CD4-positive, alpha-beta T cell (primary cell): ENCODE results near the gene NDUFA8. TPM values are rescaled to one million over a fixed set of nuclear protein-coding genes. Genes with fewer than 3 reads are reported as not detected.

Experiments
- ATAC-seq: fragments of 200-7000 bp; cut with Tn5 transposase; one replicate; pipeline ENCODE4 v1.10.0; 2022; ENCODE audit warnings: mild to moderate bottlenecking; ENCODE audit not compliant: poor library complexity
- CTCF ChIA-PET: fragments of 350-600 bp; sonication (Branson Sonifier 250); formaldehyde crosslinking; loops from one replicate; lab custom pipeline; 2021; ENCODE audit warnings: antibody characterized with exemption, inconsistent platforms; lab: Charles Lee
- POLR2A ChIA-PET: fragments of 350-600 bp; sonication (Branson Sonifier 250); formaldehyde crosslinking; loops from one replicate; lab custom pipeline; 2021; ENCODE audit warnings: antibody characterized with exemption, inconsistent platforms; lab: Charles Lee
- DNase-seq, 14 experiments: peaks; one replicate each; pipeline ENCODE4 v3.0.0-alpha.2; 2013 to 2020; ENCODE audit warnings: mixed read lengths in 2 of 14
- H3K27ac ChIP-seq, 2 donors: one replicate each; pipeline versions ENCODE4 v1.5.1 to v1.7.0; 2013; ENCODE audit warnings: low read length in 2 of 2, low read depth in 1 of 2, mild to moderate bottlenecking in 1 of 2
- H3K27me3 ChIP-seq, 2 experiments: 1 replicate in 1 of 2; 2 replicates in 1 of 2; pipeline versions ENCODE4 v1.6.1 to v1.7.0; 2013; ENCODE audit warnings: low read length in 2 of 2, control low read depth in 1 of 2, mild to moderate bottlenecking in 1 of 2, moderate library complexity in 1 of 2; ENCODE audit not compliant: insufficient read depth in 2 of 2, control insufficient read depth in 1 of 2
- H3K36me3 ChIP-seq: one replicate; pipeline ENCODE4 v1.6.1; 2013; ENCODE audit warnings: low read length, control low read depth; ENCODE audit not compliant: insufficient read depth
- H3K4me1 ChIP-seq: one replicate; pipeline ENCODE4 v1.6.1; 2013; ENCODE audit warnings: low read length, control low read depth; ENCODE audit not compliant: insufficient read depth
- H3K4me3 ChIP-seq: one replicate; pipeline ENCODE4 v1.5.1; 2013; ENCODE audit warnings: mild to moderate bottlenecking, low read length, moderate library complexity
- H3K9me3 ChIP-seq, 2 experiments: 1 replicate in 1 of 2; 2 replicates in 1 of 2; pipeline versions ENCODE4 v1.6.1 to v1.7.0; 2013; ENCODE audit warnings: low read length in 2 of 2, mild to moderate bottlenecking in 2 of 2, control low read depth in 1 of 2, moderate library complexity in 1 of 2; ENCODE audit not compliant: control insufficient read depth in 1 of 2, insufficient read depth in 1 of 2
- H3K27ac Mint-ChIP-seq: one replicate; pipeline ENCODE4 v1.8.0; 2020; ENCODE audit warnings: mixed read lengths
- H3K27me3 Mint-ChIP-seq: one replicate; pipeline ENCODE4 v1.8.0; 2021; ENCODE audit warnings: mixed read lengths
- H3K36me3 Mint-ChIP-seq: one replicate; pipeline ENCODE4 v1.8.0; 2021; ENCODE audit warnings: low read depth, mixed read lengths
- H3K4me1 Mint-ChIP-seq: one replicate; pipeline ENCODE4 v1.8.0; 2021; ENCODE audit warnings: low read depth, mixed read lengths
- H3K4me3 Mint-ChIP-seq: one replicate; pipeline ENCODE4 v1.8.0; 2020; ENCODE audit warnings: mild to moderate bottlenecking, mixed read lengths
- H3K9me3 Mint-ChIP-seq: one replicate; pipeline ENCODE4 v1.8.0; 2020; ENCODE audit warnings: mixed read lengths
- CTCF ChIP-seq: fragments of 200-600 bp; IDR thresholded peaks from one replicate; pipeline ENCODE4 v1.8.0; 2022; ENCODE audit warnings: antibody characterized with exemption, mild to moderate bottlenecking
- intact Hi-C, 2 experiments: fragments of 100-400 bp; cut with DNase I in 1 of 2; cut with micrococcal nuclease in 1 of 2; formaldehyde crosslinking; loops; one replicate each; pipeline versions ENCODE4 v1.15.1 to v1.9.0; 2023 to 2025; cut with DNase I, micrococcal nuclease
- total RNA-seq, 174 experiments: library from RNA in 2 of 174; stranded (reverse) in 2 of 174; gene quantifications; one replicate each; pipeline ENCODE4 v1.2.3 and lab custom pipeline; 2021 to 2026

The NDUFA8 gene
- total RNA-seq, 2 experiments from 2014 or later: 4.5 to 5.0 TPM

- DNase-seq: peak in 5 of 14 experiments; percentile 18 to 44 (median 26)
- intact Hi-C loops: no loop called here
- Histone ChIP-seq H3K4me3 (no peak overlapping the region), H3K4me1 (peaks cover 32% of the 10 kb centered on the region), H3K27ac (no peak overlapping the region), H3K36me3 (no peaks in the 10 kb centered on the region), H3K27me3 (peaks cover 18 to 31% of the 10 kb centered on the region in 2 experiments), H3K9me3 (peaks cover 0 to 6% of the 10 kb centered on the region in 2 experiments)
- ChIA-PET POLR2A (no interaction called here), CTCF (interaction anchor here (2.4 kb wide), 1 partner anchor 29 kb away, joined by 6 read pairs; no protein-coding TSS in a partner anchor)
- H3K36me3 Mint-ChIP-seq: no peaks in the 10 kb centered on the region
- peak; percentile 44 for ATAC-seq
- H3K4me3 Mint-ChIP-seq: no peak overlapping the region
- TF ChIP-seq CTCF: no peak
- H3K4me1 Mint-ChIP-seq: peaks cover 16% of the 10 kb centered on the region
- H3K9me3 Mint-ChIP-seq: no peaks in the 10 kb centered on the region
- H3K27ac Mint-ChIP-seq: no peak overlapping the region
- peaks cover 52% of the 10 kb centered on the region for H3K27me3 Mint-ChIP-seq
Measured at GRCh38 chr9:122128007-122128968, 31.3 kb downstream of the NDUFA8 start.

- Mint-ChIP-seq H3K27ac (no peak overlapping the region), H3K4me3 (no peak overlapping the region), H3K4me1 (peaks cover 21% of the 10 kb centered on the region), H3K9me3 (no peaks in the 10 kb centered on the region), H3K27me3 (peaks cover 58% of the 10 kb centered on the region), H3K36me3 (no peaks in the 10 kb centered on the region)
- Histone ChIP-seq H3K4me1 (peaks cover 36% of the 10 kb centered on the region), H3K27me3 (peaks cover 18 to 31% of the 10 kb centered on the region in 2 experiments), H3K27ac (no peak overlapping the region), H3K4me3 (no peak overlapping the region), H3K9me3 (peaks cover 0 to 6% of the 10 kb centered on the region in 2 experiments), H3K36me3 (no peaks in the 10 kb centered on the region)
- no peak for TF ChIP-seq CTCF
- ChIA-PET POLR2A (no interaction called here), CTCF (interaction anchor here (2.4 kb wide), 1 partner anchor 28 kb away, joined by 6 read pairs; no protein-coding TSS in a partner anchor)
- intact Hi-C loops: no loop called here
- ATAC-seq: no peak
- DNase-seq: peak in 1 of 14 experiments; percentile 11
Measured at GRCh38 chr9:122127396-122127798, 32.2 kb downstream of the NDUFA8 start.

GRCh38 chr9:122126331-122127261 lies 33.0 kb downstream of the NDUFA8 start:
- DNase-seq: peak in 1 of 14 experiments; percentile 23
- H3K27ac ChIP-seq: no peak overlapping the region
- peak overlapping the region; percentile 24 for H3K4me3 ChIP-seq
- POLR2A ChIA-PET: interaction anchor here (0.6 kb wide), 1 partner anchor 224 kb away, joined by 3 read pairs; no protein-coding TSS in a partner anchor
- no peak for TF ChIP-seq CTCF
- intact Hi-C loops: no loop called here
- Mint-ChIP-seq H3K4me1 (peaks cover 21% of the 10 kb centered on the region), H3K4me3 (peak overlapping the region; percentile 18), H3K36me3 (no peaks in the 10 kb centered on the region), H3K27ac (no peak overlapping the region), H3K27me3 (peaks cover 58% of the 10 kb centered on the region), H3K9me3 (no peaks in the 10 kb centered on the region)
- H3K4me1 ChIP-seq: peaks cover 36% of the 10 kb centered on the region
- H3K36me3 ChIP-seq: no peaks in the 10 kb centered on the region
- ATAC-seq: no peak
- H3K27me3 ChIP-seq: peaks cover 18 to 27% of the 10 kb centered on the region in 2 experiments
- CTCF ChIA-PET: interaction anchor here (2.4 to 2.7 kb wide), 3 partner anchors 28 to 223 kb away, joined by 6 to 23 read pairs (median 19); no protein-coding TSS in a partner anchor
- H3K9me3 ChIP-seq: peaks cover 0 to 6% of the 10 kb centered on the region in 2 experiments
